GM21717 (cell line): ENCODE results near the gene RHBDD2.
"Not testable (repeated sequence)": the region's sequence is repeated elsewhere in the genome, so short reads cannot be mapped to it uniquely, and the experiment has no call there.

Experiments used
- ATAC-seq: cut with Tn5 transposase; IDR thresholded peaks from one replicate; pipeline ENCODE4 v1.9.1; 2021; ENCODE audit warnings: mild to moderate bottlenecking, moderate library complexity; ENCODE audit not compliant: unreplicated experiment

Gene RHBDD2

DNA sequence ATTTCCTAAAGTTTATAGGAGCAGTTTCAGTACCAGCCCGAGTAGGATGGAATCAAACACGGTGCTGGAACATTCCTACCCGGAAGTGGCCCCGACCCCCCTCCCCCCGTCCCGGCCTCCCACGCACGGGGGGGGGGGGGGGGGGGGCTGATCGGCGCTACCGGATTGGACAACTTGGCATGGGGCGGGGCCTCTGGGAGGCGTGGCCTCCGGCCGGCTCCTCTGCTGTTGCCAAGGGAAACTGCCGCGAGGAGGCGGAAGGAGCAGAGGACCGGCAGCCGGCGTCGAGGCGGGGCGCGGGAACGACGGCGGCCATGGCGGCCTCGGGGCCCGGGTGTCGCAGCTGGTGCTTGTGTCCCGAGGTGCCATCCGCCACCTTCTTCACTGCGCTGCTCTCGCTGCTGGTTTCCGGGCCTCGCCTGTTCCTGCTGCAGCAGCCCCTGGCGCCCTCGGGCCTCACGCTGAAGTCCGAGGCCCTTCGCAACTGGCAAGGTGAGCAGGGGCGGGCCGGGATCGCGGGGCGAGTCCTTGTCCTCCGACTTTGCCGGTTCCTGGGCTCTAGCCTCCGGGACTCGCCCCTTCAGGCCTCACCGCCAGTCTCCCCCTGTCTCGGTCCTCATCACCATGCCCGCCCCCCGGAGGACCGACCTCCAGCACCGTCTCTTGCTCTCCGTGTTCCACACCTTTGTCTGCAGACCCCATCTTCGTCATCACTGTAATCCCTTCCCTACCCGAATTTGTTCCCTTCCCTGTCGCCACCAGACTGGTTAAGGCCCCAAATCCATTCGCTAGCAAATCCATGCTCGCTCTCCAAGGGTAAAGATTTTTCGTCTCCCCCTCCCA, at the start of gene RHBDD2:
Gene RHBDD2, plus strand, starts transcription at position 266 of the 843 bp plus-strand sequence. Its CDS starts 49 bp downstream, at position 315.
- ATAC-seq, result peak; percentile 85

GRCh38 chr7:75829656-75830055, 49.2 kb upstream of the RHBDD2 start:
- not testable (repeated sequence) for ATAC-seq

GRCh38 chr7:75830978-75831377, 47.9 kb upstream of the RHBDD2 start:
- ATAC-seq, result no peak

DNA sequence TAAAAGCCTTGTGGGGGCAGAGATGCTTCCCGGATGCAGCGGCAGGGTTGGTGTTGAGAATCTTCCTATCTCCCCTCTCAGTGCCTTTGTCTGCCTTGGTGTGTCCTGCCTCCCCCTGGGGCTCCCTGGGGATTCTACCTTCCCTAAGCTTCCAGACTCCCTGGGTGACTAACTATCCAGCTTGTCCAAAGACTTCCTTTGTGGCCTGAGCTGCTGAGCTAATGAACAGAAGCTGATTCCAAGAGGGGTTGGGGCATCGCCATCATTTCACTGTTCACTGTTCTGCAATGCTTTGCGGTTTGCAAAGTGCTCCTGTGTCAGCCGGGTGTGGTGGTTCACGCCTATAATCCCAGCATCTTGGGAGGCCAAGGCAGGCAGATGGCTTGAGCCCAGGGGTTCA, 45.2 kb upstream of the RHBDD2 start:
- ATAC-seq, result not testable (repeated sequence)

- ATAC-seq, result no peak
Measured at GRCh38 chr7:75835688-75836285, 43.0 kb upstream of the RHBDD2 start.

GRCh38 chr7:75836798-75837197, 42.0 kb upstream of the RHBDD2 start:
- ATAC-seq, result no peak

GRCh38 chr7:75838281-75838930, 40.4 kb upstream of the RHBDD2 start:
- not testable (repeated sequence) for ATAC-seq

- ATAC-seq, result no peak
Measured at GRCh38 chr7:75840029-75840428, 38.8 kb upstream of the RHBDD2 start.

GRCh38 chr7:75842836-75843446, 35.9 kb upstream of the RHBDD2 start:
- ATAC-seq, result peak; percentile 83

DNA sequence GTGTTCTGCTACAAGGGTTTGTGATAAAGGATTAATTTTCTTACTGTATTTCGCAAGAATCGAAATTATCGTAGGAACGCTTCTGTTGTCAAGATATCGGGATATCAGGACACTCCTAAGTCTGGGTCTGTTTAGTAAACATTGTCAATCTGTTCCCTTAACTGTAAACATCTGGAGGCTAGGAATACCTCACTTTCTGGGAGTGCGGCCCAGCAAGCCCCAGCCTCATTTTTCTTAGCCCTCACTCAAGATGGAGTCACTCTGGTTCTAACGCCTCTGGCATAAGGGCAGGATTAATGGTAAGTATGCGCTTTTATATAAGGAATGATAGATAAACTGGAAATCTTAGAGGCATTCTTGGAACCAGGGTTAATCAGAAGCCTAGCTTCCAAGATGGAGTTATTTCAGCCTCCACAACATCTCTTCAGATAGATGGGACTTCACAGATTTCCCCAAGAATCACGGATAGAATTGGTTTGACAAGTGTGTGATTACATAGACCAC, 35.2 kb upstream of the RHBDD2 start:
- ATAC-seq, result no peak

DNA sequence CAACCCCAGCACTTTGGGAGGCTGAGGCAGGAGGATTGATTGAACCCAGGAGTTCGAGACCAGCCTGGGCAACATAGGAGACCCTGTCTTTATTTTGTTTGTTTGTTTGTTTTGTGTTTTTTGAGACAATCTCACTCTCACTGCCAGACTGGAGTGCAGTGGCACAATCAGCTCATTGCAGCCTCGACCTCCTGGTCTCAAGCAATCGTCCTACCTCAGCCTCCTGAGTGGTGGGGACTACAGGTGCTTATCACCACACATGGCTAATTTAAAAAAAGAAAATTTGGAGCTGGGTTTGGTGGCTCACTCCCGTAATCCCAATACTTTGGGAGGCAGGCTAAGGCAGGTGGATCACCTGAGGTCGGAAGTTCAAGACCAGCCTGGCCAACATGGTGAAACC, 34.7 kb upstream of the RHBDD2 start:
- ATAC-seq, result no peak

- not testable (repeated sequence) for ATAC-seq
Measured at GRCh38 chr7:75845132-75845531, 33.7 kb upstream of the RHBDD2 start.

- ATAC-seq, result no peak
Measured at GRCh38 chr7:75847707-75848106, 31.1 kb upstream of the RHBDD2 start.

DNA sequence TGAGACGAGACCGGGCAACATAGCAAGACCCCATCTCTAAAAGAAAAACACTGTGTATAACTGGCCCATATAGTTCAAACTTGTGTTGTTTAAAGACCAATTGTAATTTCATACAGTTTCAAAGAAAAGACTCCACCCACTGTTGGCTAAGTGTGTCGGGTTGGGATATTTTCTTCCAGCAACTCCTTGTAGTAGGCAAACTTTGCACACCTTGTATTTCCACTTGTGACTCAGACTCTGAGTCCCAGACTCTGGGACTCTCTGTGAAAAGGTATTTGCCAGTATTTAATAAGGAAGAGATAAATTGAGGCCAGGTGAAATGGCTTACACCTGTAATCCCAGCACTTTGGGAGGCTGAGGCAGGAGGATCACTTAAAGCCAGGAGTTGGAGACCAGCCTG, 29.3 kb upstream of the RHBDD2 start:
- no peak for ATAC-seq

DNA sequence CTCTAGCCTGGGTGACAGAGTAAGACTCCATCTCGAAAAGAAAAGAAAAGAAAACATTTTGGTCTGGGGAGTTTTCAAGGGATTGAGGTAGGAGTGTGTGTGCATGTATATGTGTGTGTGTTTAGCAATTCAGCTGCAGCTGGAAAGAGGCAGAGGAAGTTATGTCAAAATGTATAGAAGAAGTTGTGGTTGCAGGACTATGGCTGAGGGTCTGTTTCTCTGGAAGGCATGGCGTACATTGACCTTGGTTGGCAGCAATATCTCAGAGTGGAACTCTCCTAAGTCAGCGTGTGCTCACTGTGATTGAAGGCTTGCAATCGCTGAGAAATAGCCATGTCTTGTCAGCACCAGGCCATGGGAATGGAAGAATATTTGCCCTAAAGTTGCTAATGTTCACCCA, 28.6 kb upstream of the RHBDD2 start:
- no peak for ATAC-seq

DNA sequence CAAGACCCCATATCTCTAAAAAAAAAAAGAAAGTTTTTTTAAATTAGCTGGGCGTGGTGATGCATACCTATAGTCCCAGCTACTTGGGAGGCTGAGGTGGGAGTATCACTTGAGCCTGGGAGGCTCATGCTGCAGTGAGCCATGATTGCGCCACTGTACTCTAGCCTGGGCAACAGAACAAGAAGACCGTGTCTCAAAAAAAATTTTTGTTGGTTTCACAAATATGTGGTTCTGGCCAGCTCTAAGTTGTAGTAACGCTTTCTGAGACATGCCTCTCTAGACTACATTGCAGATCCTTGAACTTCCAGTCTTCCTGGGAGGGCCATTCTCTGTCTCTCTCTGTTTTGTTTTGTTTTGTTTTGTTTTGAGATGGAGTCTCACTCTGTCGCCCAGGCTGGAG, 24.6 kb upstream of the RHBDD2 start:
- no peak for ATAC-seq

GRCh38 chr7:75854813-75855345, 24.0 kb upstream of the RHBDD2 start:
- not testable (repeated sequence) for ATAC-seq

DNA sequence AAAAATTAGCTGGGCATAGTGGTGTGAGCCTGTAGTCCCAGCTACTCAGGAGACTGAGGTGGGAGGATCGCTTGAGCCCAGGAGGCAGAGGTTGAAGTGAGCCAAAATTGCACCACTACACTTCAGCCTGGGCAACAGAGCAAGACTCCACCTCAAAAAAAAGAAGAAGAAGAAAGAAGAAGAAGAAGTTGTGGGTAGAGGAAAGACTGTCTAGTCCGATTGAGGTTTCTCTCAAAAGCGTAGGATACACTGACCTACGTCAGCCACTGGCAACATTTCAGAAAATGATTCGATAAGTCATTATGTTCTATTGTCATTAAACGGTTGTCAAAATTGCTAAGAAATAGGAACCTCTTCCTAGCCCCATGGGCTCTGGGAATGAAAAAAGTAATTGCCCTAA, 22.3 kb upstream of the RHBDD2 start:
- no peak for ATAC-seq

GRCh38 chr7:75858410-75858809, 20.4 kb upstream of the RHBDD2 start:
- ATAC-seq, result no peak

DNA sequence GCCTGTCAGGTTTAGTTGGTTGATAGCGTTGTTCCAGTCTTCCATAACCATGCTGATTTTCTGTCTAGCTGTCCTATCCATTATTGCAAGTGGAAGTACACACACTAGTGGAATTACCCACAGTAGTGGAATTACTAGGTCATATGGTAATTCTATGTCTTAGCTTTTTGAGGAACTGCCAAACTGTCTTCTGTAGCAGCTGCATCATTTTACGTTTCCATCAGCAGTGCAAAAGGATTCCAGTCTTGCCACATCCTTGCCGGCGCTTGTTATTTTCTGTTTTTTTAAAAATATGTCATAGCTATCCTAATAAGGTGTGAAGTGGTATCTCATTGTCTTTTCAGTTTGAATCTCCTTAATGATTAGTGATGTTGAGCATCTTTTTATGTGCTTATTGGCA, 17.2 kb upstream of the RHBDD2 start:
- ATAC-seq, result no peak

- ATAC-seq, result not testable (repeated sequence)
Measured at GRCh38 chr7:75864251-75864650, 14.6 kb upstream of the RHBDD2 start.
